Activated B cell treated with CpG ODN at 0.5 μM for 24 hours (primary cell): ENCODE data around the gene ZER1. TPM values are rescaled to one million over a fixed set of nuclear protein-coding genes. Genes with fewer than 3 reads are reported as not detected.
A peak's percentile ranks its signal among the peaks of the same experiment; 100 is the strongest.

ENCODE experiments used
- ATAC-seq: fragments of 200-7000 bp; cut with Tn5 transposase; one replicate; pipeline ENCODE4 v1.10.0; 2021; ENCODE audit warnings: low read depth, mild to moderate bottlenecking, moderate library complexity
- CTCF ChIA-PET: fragments of 350-600 bp; sonication (Branson Sonifier 250); formaldehyde crosslinking; loops from one replicate; lab custom pipeline; 2021; ENCODE audit warnings: antibody characterized with exemption; lab: Charles Lee
- POLR2A ChIA-PET: fragments of 350-600 bp; sonication (Branson Sonifier 250); formaldehyde crosslinking; loops from one replicate; lab custom pipeline; 2021; ENCODE audit warnings: antibody characterized with exemption; lab: Charles Lee
- DNase-seq: peaks from one replicate; pipeline ENCODE4 v3.0.0; 2022
- H3K27ac Mint-ChIP-seq: one replicate; pipeline ENCODE4 v1.8.0; 2020; ENCODE audit warnings: mixed read lengths
- H3K27me3 Mint-ChIP-seq: one replicate; pipeline ENCODE4 v1.8.0; 2021; ENCODE audit warnings: mixed read lengths
- H3K36me3 Mint-ChIP-seq: one replicate; pipeline ENCODE4 v1.8.0; 2021; ENCODE audit warnings: low read depth, mixed read lengths
- H3K4me1 Mint-ChIP-seq: one replicate; pipeline ENCODE4 v1.8.0; 2021; ENCODE audit warnings: mixed read lengths
- H3K4me3 Mint-ChIP-seq: one replicate; pipeline ENCODE4 v1.8.0; 2020; ENCODE audit warnings: mild to moderate bottlenecking, mixed read lengths
- H3K9me3 Mint-ChIP-seq: one replicate; pipeline ENCODE4 v1.8.0; 2020; ENCODE audit warnings: mixed read lengths
- intact Hi-C: fragments of 100-400 bp; cut with micrococcal nuclease; formaldehyde crosslinking; loops from one replicate; pipeline ENCODE4 v1.15.1; 2024
- total RNA-seq: library from RNA; stranded (reverse); gene quantifications from 2 replicates; pipeline ENCODE4 v1.2.3, GENCODE V29; 2022
- TF ChIP-seq, protein P1 (sequence below): fragments of 200-600 bp; IDR thresholded peaks from one replicate; pipeline ENCODE4 v1.8.0; 2022; ENCODE audit warnings: antibody characterized with exemption, mild to moderate bottlenecking

Gene ZER1
- total RNA-seq, 1 donor from 2014 or later: 26.0 TPM

GRCh38 chr9:128684065-128684324, 87.7 kb downstream of the ZER1 start:
- intact Hi-C loops: loop anchor here (1.0 to 10.0 kb wide), 4 partner anchors 19 to 359 kb away; partner anchors contain the start of genes COQ4, DYNC2I2, PKN3 and TRUB2
- Mint-ChIP-seq H3K27ac (peak overlapping the region; percentile 99), H3K9me3 (no peaks in the 10 kb centered on the region), H3K27me3 (no peaks in the 10 kb centered on the region), H3K36me3 (peaks cover 32% of the 10 kb centered on the region), H3K4me1 (peaks cover 59% of the 10 kb centered on the region), H3K4me3 (peak overlapping the region; percentile 100)
- ATAC-seq (peak; percentile 0), DNase-seq (no peak)
- TF ChIP-seq, protein P1, sequence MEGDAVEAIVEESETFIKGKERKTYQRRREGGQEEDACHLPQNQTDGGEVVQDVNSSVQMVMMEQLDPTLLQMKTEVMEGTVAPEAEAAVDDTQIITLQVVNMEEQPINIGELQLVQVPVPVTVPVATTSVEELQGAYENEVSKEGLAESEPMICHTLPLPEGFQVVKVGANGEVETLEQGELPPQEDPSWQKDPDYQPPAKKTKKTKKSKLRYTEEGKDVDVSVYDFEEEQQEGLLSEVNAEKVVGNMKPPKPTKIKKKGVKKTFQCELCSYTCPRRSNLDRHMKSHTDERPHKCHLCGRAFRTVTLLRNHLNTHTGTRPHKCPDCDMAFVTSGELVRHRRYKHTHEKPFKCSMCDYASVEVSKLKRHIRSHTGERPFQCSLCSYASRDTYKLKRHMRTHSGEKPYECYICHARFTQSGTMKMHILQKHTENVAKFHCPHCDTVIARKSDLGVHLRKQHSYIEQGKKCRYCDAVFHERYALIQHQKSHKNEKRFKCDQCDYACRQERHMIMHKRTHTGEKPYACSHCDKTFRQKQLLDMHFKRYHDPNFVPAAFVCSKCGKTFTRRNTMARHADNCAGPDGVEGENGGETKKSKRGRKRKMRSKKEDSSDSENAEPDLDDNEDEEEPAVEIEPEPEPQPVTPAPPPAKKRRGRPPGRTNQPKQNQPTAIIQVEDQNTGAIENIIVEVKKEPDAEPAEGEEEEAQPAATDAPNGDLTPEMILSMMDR: no peak
- ChIA-PET CTCF (interaction anchor here (0.7 to 1.6 kb wide), 2 partner anchors 18 to 385 kb away, joined by 3 to 6 read pairs; partner anchors contain the start of gene PKN3), POLR2A (interaction anchor here (0.5 to 4.6 kb wide), 25 partner anchors 9 to 942 kb away, joined by 3 to 61 read pairs (median 5); partner anchors contain the start of genes DYNC2I2, ENDOG, GOLGA2 and KYAT1)

- Mint-ChIP-seq H3K4me3 (peak overlapping the region; percentile 100), H3K9me3 (no peaks in the 10 kb centered on the region), H3K27me3 (no peaks in the 10 kb centered on the region), H3K36me3 (peaks cover 33% of the 10 kb centered on the region), H3K27ac (peak overlapping the region; percentile 99), H3K4me1 (peaks cover 59% of the 10 kb centered on the region)
- DNase-seq (peak; percentile 56), ATAC-seq (peak; percentile 57)
- intact Hi-C loops: loop anchor here (1.0 to 10.0 kb wide), 4 partner anchors 19 to 359 kb away; partner anchors contain the start of genes COQ4, DYNC2I2, PKN3 and TRUB2
- CTCF ChIA-PET: interaction anchor here (0.6 to 1.6 kb wide), 2 partner anchors 18 to 214 kb away, joined by 3 to 6 read pairs; partner anchors contain the start of gene PKN3
- TF ChIP-seq, protein P1: no peak
- POLR2A ChIA-PET: interaction anchor here (0.5 to 4.6 kb wide), 33 partner anchors 10 to 1232 kb away, joined by 3 to 61 read pairs (median 5); partner anchors contain the start of genes DYNC2I2, ENDOG, GOLGA2 and KYAT1
Observed at GRCh38 chr9:128683340-128684064, 88.2 kb downstream of the ZER1 start.

Other genes with a start within 250 kb of the ZER1 start
- 208 and 237 TPM in 2 replicates for gene SPTAN1, start 219.3 kb downstream of the ZER1 start, total RNA-seq
- 58.0 and 60.2 TPM in 2 replicates for gene DYNC2I2, start 115.1 kb downstream of the ZER1 start, total RNA-seq
- 762 and 801 TPM in 2 replicates for gene SET, start 82.7 kb downstream of the ZER1 start, total RNA-seq
- gene PKN3, start 69.4 kb downstream of the ZER1 start, total RNA-seq: 16.9 and 17.4 TPM in 2 replicates
- gene ZDHHC12, start 47.8 kb downstream of the ZER1 start, total RNA-seq: 40.0 and 40.7 TPM in 2 replicates
- gene TBC1D13, start 15.3 kb upstream of the ZER1 start, total RNA-seq: 21.5 and 26.4 TPM in 2 replicates
- 14.6 and 16.9 TPM in 2 replicates for gene ENDOG, start 46.6 kb upstream of the ZER1 start, total RNA-seq
- gene SPOUT1, start 57.9 kb upstream of the ZER1 start, total RNA-seq: 78.9 and 79.1 TPM in 2 replicates
- gene KYAT1, start 110.0 kb upstream of the ZER1 start, total RNA-seq: 2.0 and 4.3 TPM in 2 replicates
- gene LRRC8A, start 110.2 kb upstream of the ZER1 start, total RNA-seq: 9.0 and 10.4 TPM in 2 replicates
- gene PHYHD1, start 149.1 kb upstream of the ZER1 start, total RNA-seq: 0.86 and 1.0 TPM in 2 replicates
- 9.0 and 10.3 TPM in 2 replicates for gene DOLK, start 175.7 kb upstream of the ZER1 start, total RNA-seq
- gene NUP188, start 175.8 kb upstream of the ZER1 start, total RNA-seq: 76.9 and 103 TPM in 2 replicates